Stimulated activated CD4-positive, alpha-beta T cell treated with anti-CD3 and anti-CD28 coated beads, Interleukin-15, amount 100 ng/mL, for 24 hours (primary cell): ENCODE data around the gene PACSIN3.

Experiments
- DNase-seq: peaks from one replicate; pipeline ENCODE4 v3.0.0-alpha.2; 2020

The PACSIN3 gene

GRCh38 chr11:47175746-47176327, 10.4 kb downstream of the PACSIN3 start:
- DNase-seq = no peak

- DNase-seq = no peak
Measured at GRCh38 chr11:47172740-47173336, 13.4 kb downstream of the PACSIN3 start.

- DNase-seq = no peak
Measured at GRCh38 chr11:47171856-47172255, 14.4 kb downstream of the PACSIN3 start.

GRCh38 chr11:47171061-47171838, 15.0 kb downstream of the PACSIN3 start:
- DNase-seq = no peak

- no peak for DNase-seq
Measured at GRCh38 chr11:47166368-47166767, 19.9 kb downstream of the PACSIN3 start.

GRCh38 chr11:47165253-47165840, 20.9 kb downstream of the PACSIN3 start:
- DNase-seq = no peak

- no peak for DNase-seq
Measured at GRCh38 chr11:47164321-47164720, 21.9 kb downstream of the PACSIN3 start.

- DNase-seq = no peak
Measured at GRCh38 chr11:47163898-47164297, 22.3 kb downstream of the PACSIN3 start.

- no peak for DNase-seq
Measured at GRCh38 chr11:47163193-47163592, 23.0 kb downstream of the PACSIN3 start.

- DNase-seq = no peak
Measured at GRCh38 chr11:47162426-47162825, 23.8 kb downstream of the PACSIN3 start.

- no peak for DNase-seq
Measured at GRCh38 chr11:47161890-47162289, 24.3 kb downstream of the PACSIN3 start.

- peak; percentile 69 for DNase-seq
Measured at GRCh38 chr11:47161134-47161854, 24.9 kb downstream of the PACSIN3 start.

GRCh38 chr11:47160753-47161133, 25.5 kb downstream of the PACSIN3 start:
- no peak for DNase-seq

- DNase-seq = no peak
Measured at GRCh38 chr11:47158242-47158641, 28.0 kb downstream of the PACSIN3 start.

GRCh38 chr11:47157805-47158204, 28.4 kb downstream of the PACSIN3 start:
- DNase-seq = no peak

- no peak for DNase-seq
Measured at GRCh38 chr11:47156951-47157350, 29.3 kb downstream of the PACSIN3 start.

- no peak for DNase-seq
Measured at GRCh38 chr11:47156333-47156732, 29.9 kb downstream of the PACSIN3 start.

- no peak for DNase-seq
Measured at GRCh38 chr11:47155879-47156278, 30.4 kb downstream of the PACSIN3 start.

- no peak for DNase-seq
Measured at GRCh38 chr11:47154616-47155570, 31.3 kb downstream of the PACSIN3 start.

GRCh38 chr11:47152953-47153950, 33.0 kb downstream of the PACSIN3 start:
- DNase-seq = peak; percentile 71
